ENCODE results near the gene PEMT.
"Not testable (repeated sequence)": the region's sequence is repeated elsewhere in the genome, so short reads cannot be mapped to it uniquely, and the experiment has no call there.

Gene PEMT, protein sequence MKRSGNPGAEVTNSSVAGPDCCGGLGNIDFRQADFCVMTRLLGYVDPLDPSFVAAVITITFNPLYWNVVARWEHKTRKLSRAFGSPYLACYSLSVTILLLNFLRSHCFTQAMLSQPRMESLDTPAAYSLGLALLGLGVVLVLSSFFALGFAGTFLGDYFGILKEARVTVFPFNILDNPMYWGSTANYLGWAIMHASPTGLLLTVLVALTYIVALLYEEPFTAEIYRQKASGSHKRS

GRCh38 chr17:17591355-17592298 lies at the start of gene PEMT:
Gene PEMT (minus strand): TSS chr17:17591708. CDS start chr17:17591626, 82 bp downstream.
- DNase-seq (ENCODE audit: extremely low read depth in 1 of 2, low read depth in 1 of 2) = peak; percentile 84 to 86

- not testable (repeated sequence) for DNase-seq (ENCODE audit: extremely low read depth in 1 of 2, low read depth in 1 of 2)
These were observed 48.3 kb upstream of the PEMT start for GRCh38 chr17:17639661-17640270.

- DNase-seq (ENCODE audit: extremely low read depth in 1 of 2, low read depth in 1 of 2) = no peak
These were observed 47.0 kb upstream of the PEMT start for GRCh38 chr17:17638467-17638866.

DNA sequence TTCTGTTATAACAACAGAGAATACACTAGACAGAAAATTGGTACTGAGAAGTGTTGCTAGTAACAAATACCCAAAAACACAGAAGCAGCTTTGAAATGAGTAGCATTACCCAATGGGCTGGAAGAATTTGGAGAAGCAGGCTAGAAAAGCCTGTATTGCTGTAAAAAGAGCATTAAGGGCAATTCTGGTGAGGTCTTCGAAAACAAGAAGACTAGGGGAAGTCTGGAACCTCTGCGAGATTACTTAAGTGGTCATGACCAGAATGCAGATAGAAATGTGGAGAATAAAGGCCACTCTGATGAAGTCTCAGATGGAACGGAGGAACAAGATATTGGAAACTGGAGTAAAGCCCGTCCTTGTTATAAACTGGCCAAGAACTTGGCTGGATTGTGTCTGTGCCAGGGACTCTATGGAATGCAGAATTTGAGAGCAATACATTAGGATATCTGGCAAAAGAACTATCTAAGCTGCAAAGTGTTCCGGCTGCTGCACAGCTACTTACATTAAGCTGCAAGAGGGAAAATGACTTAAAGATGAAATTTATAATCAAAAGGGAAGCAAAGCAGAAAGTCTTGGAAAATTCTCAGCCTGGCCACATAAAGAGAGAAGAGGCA lies 44.9 kb upstream of the PEMT start:
- no peak for DNase-seq (ENCODE audit: extremely low read depth in 1 of 2, low read depth in 1 of 2)

GRCh38 chr17:17635537-17636271 lies 44.2 kb upstream of the PEMT start:
- not testable (repeated sequence) for DNase-seq (ENCODE audit: extremely low read depth in 1 of 2, low read depth in 1 of 2)

DNA sequence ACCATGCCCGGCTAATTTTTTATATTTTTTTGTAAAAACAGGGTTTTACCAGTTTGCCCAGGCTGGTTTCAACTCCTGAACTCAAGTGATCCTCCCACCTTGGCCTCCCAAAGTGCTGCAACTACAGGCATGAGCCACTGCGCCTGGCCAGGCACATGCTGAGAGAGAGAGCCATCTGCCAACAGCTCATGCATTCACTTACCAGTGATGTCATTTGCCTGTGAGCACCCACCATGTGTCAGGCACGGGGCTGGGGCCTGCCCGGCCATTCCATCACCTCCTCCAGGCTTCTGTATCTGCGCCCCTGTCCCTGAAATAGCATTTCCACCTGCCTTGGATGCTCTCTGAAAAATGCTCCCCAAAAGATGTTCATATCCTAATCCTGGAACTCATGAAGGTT lies 43.6 kb upstream of the PEMT start:
- DNase-seq (ENCODE audit: extremely low read depth in 1 of 2, low read depth in 1 of 2) = no peak

DNA sequence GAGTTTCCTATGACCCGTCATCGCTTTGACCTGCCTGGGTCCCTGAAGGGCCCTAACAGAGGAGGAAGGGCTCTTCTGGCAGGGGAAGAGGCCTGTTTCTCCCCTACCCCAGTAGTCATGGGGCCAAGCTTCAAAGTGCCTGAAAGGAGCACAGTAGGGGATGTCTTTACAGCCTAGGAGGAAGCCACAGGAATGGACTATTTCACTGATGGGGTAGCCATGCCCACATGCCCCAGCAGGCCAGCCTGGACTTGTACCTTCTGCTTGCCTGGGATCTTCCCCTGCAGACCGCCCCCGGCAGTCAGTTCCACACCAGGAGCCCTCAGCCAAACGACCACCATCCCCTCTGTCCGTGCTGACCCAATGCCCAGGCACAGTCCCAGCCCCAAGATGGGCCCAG lies 41.8 kb upstream of the PEMT start:
- no peak for DNase-seq (ENCODE audit: extremely low read depth in 1 of 2, low read depth in 1 of 2)

DNA sequence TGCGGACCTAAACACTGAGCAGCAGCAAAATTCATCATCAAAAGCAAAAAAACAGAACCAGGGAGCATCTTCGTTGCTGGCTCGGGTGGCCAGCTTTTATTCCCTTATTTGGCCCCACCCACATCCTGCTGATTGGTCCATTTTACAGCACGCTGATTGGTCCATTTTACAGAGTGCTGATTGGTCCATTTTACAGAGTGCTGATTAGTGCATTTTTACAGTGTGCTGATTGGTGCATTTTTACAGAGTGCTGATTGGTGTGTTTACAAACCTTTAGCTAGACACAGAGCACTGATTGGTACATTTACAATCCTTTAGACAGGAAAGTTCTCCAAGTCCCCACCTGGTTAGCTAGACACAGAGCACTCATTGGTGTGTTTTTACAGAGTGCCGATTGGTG lies 41.2 kb upstream of the PEMT start:
- not testable (repeated sequence) for DNase-seq (ENCODE audit: extremely low read depth in 1 of 2, low read depth in 1 of 2)

DNA sequence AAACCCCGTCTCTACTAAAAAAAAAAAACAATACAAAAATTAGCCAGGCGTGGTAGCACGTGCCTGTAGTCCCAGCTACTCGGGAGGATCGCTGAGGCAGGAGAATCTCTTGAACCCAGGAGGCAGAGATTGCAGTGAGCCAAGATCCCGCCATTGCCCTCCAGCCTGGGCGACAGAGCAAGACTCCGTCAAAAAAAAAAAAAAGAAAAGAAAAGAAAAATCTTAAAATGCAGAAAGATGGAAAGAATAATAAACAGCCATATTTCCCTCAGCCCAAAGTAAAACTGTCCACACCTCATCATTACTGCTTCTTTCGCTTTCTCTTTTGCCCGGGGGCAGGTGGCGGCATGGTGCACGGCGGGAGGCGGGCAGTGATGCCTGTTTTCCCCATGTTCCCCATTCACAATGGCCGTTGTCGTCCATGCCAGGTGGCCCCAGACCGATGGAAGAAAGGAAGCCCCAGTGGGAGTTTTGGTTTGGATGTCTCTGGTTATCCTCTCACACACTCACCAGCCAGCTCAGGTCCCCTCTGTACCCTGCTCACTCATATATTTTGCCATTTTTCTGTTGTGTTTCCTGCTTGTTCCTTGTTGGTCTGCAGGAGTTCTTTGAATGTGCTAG lies 37.0 kb upstream of the PEMT start:
- no peak for DNase-seq (ENCODE audit: extremely low read depth in 1 of 2, low read depth in 1 of 2)

DNA sequence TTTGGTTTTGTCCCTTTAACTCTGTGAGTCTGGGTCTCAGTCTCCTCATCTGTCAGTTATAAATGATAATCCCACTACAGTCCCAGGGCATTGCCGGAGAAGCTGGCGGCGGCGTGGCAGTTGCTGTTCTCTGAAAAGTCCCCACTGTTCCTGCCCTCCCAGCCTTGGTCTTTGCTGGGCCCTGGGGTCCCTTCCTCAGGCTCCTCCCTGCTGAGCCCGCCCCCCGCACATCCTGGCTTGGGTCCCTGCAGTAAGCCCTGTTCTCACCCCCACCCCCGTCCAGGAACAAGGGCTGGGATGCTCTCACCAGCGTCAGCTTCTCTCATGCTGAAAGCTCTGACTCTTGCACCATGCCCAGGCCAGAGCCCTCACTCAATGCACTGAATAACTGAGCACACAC lies 35.3 kb upstream of the PEMT start:
- DNase-seq (ENCODE audit: extremely low read depth in 1 of 2, low read depth in 1 of 2) = no peak

DNA sequence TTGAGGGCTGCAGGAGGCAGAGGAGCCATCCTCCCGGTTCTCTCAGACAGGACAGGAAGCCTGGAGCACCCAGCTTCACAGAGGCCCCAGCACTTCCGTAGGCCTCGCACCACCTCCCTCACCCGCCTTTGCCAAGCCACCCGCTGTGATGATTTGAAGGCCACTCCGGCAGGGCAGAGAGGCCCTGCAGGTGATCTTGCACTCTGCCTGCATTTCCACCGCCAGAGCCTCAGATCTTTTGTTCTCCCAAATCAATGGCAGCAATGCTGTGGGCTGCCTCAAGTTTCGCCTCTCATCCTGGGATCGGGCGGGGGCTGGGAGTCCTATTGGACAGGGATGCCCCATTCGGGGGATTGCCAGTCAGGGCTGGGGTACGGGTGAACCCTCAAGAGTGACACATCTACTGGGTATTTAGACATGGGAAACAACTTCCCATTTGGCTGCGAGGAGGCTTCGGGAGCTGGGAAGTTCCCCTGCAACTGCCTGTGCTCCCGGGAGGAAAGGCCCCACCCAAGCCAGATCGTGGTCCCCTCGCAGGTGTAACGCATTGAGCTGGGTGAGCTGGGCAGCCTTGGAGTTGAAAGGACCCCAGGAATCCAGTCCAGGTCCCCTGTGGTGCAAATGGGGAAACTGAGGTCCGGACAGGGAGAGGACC lies 34.8 kb upstream of the PEMT start:
- no peak for DNase-seq (ENCODE audit: extremely low read depth in 1 of 2, low read depth in 1 of 2)

DNA sequence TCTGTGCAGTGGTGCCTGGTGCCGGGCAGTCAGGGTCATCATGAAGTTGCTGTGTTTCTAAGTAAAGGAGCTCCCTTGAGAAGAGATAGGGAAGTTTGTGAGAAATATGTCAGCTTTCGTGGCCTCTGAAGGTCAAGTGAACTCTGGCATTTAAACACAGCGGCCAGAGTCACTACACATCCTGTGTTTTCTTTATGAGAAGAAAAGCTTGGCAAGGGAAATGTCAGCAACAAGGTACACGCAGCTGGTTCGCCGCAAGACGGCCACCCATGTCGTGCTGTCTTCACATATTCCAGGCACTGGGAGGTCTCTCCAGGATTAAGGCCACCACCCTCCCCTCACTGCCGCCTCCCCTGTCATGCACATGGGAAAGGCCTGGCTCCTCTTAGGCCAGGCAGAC lies 33.2 kb upstream of the PEMT start:
- DNase-seq (ENCODE audit: extremely low read depth in 1 of 2, low read depth in 1 of 2) = no peak

DNA sequence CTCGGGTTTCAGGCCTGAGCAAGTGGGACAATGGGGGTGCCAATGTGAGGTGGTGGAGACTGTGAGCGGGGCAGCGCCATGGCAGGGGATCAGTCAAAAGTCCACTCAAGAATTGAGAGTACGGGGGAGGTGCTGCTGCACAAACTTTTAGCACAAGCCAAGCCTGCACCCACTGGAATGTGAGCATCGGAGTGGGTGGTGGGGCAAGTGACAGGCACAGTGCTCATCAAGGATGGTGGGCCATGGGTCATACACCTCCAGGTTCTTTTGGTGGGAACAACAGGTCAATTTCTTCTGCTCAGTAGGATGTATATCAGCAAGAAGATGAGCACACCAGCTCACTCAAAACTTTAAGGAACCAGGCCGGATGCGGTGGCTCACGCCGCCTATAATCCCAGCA lies 32.4 kb upstream of the PEMT start:
- DNase-seq (ENCODE audit: extremely low read depth in 1 of 2, low read depth in 1 of 2) = no peak

GRCh38 chr17:17621254-17621653 lies 29.7 kb upstream of the PEMT start:
- no peak for DNase-seq (ENCODE audit: extremely low read depth in 1 of 2, low read depth in 1 of 2)

DNA sequence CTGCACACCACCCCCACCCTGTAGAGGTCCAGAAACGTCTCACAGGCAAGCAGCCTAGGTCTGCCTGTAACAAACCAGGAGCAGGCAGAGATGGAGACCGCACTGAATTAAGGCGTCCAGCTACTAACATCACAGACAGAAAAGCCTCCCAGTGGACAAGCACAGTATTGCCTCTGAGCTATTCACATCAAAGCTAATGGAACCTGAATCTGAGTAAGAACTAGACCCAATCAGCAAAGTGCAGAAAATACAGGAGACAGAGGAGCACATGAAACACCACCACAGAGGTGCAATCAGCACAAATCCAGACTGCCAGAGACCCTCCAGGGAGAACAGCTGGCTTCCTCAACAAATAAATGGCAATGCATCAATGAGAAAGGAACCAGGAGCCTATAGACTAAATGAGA lies 22.2 kb upstream of the PEMT start:
- DNase-seq (ENCODE audit: extremely low read depth in 1 of 2, low read depth in 1 of 2) = peak in 1 of 2 donors; percentile 14

DNA sequence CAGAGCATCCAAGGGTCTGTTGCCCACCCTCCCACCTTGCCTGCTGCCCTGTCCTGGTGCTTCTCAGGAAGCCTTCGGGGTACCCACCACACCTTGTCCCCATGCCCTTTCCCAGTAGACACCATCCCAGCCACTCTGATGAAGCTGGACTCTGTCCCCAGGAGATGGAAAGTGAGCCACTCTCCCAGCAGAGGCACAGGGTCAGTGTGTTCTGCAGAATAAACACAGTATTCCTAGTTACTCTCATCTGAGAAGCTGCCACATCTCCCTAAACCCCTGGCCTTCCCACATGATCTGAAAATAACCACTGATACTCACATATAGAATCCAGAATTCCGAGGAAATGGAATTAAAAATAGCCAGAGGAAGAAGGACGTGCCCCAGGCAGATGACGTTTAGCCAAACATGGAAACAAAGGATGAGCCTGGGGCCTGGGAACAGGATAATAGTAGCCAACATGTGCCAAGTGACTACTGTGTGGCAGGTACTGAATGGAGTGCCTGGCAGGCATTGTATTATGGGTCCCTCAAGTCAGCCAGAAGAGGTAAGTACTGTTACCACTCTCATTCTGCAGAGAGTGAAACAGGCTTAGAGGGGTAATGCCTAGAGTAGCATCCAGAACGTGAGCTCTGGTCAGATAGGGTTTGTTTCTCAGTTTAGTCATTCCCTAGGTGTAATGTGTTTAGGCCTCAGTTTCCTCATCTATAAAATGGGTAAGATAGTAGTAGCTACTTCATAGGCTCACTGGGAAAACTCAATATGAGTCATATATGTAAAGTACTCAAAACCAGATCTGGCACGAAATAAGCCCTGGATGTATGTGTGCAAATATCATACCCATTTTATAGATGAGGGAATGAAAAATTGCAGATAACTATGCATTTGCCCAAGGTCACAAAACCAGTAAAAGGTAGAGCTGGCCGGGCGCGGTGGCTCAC lies 20.8 kb upstream of the PEMT start:
- no peak for DNase-seq (ENCODE audit: extremely low read depth in 1 of 2, low read depth in 1 of 2)

DNA sequence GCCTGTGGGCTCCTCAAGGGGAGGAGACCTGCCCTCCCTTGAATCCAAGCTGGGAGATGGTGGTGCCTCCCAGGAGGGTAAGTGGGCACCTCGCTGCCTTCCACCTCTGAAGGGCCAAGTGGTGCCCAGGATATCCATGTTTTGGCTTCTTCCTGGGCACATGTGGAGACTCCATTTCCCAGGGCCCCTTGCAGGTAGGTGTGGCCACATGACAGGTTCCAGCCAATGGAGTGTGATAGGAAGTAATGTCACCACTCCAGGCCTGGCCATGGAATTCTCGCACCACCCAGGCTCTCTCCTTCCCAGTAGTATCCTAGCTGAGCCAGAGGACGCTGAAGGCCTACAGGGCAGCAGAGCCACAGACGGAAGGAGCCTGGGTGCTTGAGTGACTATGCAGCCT lies 17.6 kb upstream of the PEMT start:
- DNase-seq (ENCODE audit: extremely low read depth in 1 of 2, low read depth in 1 of 2) = no peak

DNA sequence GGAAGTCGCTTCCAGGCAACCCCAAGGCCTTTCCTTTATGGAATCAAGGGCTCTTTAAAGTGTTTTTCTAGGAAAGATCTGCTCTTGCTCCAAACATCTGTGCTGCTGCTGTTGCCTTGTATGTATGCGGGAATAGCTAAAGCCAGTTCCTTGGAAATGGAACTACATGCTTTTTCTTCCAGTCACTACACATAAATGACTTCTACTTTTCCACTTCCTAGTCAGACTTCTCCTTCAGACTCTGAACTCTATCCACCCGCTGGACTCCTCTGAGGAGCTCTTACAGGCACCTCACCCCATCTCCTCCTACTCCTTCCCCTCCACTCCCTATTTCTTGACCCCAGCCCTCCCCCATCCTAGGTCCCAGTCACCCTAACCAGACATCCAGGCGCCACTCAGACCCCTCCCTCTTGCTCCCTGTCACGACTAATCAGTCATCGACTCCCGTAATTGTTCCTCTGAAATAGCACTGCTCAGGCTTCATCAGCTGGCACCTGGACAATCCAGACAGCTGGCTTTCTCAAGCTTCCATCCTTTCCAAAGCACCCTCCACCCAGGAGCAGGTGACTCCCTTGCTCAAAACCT lies 15.0 kb upstream of the PEMT start:
- DNase-seq (ENCODE audit: extremely low read depth in 1 of 2, low read depth in 1 of 2) = no peak

Data from activated CD8-positive, alpha-beta memory T cell treated with anti-CD3 and anti-CD28 coated beads for 1 hour (primary cell).